Measurements from ENCODE around the gene SLC43A2.

SLC43A2 gene

DNA sequence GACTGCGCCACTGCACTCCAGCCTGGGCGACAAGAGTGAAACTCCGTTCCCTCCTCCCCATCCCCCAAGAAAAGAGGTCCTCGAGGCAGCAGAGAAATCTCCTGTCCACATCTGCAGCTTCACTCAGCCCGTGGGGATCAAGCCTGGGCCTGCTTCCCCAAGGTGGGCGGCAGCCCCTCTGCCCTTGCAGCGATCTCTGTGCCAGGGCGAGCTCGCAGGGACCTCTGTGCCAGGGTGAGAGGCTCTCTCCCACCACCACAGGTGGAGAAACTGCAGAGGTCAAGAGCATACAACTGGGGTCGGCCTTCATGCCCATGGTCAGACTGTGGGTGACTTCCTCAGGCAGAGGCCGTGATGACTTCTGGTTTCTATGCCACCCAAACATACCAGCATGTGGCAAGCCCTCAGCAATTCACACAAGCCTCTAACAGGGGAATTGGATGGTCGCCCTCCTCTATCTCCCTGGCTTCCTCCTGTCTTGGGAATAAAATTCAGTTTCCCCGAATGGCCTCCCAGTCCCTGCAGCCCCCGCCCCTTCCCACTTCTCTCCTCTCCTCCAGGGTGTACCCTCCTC, 5.5 kb downstream of the SLC43A2 start:
- no peak for DNase-seq (ENCODE audit: low spot score)

DNA sequence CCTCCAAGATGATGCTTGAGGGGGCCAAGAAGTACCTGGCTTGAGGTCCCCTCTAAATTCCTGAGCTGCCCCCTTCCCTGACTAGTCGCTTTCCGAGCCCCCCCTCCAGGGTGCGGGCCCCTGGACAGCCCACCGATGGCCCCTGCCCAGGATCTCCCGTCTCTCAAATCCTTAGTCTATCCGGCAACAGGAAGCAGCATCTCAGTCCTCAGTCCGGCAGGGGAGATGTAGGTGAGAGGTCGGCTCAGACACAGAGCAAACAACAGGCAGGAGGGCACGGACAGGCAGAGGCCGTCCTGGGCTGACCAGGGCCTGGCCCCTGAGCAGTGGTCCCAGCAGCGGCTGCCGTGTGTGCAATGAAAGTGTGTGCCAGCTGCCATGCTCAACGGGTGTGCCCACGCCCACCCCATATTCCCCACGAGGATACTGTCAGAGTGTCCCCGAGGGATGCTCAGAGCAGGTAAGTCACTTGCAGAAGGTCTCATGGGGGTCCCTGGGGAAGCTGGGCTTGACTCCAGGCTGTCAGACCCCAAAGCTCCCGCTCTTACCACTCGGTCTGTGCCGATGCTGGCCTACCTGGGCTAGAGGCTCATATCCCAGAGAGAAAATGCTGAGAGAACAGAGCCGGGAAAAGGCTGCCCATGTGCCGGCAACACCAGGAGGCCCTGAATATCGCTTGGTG, 7.2 kb downstream of the SLC43A2 start:
- no peak for DNase-seq (ENCODE audit: low spot score)

DNA sequence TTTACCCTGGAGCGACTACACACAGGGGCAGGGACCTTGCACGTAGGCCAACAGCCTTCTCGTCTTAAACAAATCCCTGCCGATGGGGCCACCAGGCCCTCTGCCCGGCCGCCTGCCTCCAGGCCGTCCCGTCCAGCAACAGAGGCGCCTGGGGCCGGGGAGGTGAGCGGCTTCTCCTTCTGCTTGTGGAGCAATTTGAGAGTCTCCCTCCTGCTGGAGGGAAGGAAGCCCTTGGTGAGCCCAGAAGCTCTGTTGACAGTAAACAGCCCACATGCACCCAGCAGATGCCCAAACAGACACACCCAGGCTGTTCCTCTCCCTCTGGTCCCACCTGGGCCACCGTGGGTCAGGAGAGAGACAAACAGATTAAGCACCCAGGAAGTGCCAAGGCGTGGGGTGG, 8.1 kb downstream of the SLC43A2 start:
- no peak for DNase-seq (ENCODE audit: low spot score)

DNA sequence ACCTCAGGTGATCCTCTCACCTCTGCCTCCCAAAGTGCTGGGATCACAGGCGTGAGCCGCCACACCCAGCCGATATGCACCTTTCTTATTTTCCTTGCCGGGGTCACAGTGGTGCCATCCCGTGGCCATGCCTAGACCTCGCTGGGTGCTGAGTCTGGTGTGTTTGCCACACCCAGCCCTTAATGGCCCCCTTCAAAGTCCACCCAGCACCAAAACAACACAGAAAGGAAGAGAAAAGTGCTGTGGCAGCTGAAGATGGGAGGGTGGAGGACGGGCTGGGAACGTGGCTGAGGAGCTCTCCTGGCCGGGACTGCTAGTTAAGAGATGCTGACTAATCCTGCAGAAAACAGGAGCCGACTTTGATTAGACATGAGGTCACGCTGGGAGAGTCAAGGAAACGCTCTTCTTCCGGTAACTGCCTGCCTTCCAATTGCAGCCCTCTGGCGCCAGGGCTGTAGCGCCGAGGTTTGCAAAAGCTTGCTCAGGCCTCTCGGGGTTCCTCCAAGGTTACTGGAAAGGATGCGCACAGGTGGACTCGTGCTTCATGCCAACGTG, 10.9 kb downstream of the SLC43A2 start:
- no peak for DNase-seq (ENCODE audit: low spot score)

DNA sequence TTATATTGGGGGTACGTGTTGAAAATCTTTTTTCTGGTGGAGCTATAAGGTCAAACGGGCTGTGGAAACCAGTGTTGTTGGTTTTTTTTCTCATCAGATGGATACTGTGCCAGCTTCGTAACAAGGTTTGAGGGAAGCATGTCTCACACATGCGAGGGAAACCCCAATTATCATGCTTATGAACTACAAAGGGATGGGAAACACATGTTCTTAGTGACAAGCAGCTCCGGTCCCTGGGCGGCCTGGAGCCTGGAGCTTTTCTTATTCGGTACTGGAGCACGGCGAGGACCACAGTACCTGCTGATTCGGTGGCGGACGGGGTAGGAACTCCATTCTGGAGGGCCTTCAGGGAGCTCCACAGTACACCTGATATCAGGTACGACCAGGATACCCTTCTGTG, 12.5 kb downstream of the SLC43A2 start:
- DNase-seq (ENCODE audit: low spot score): no peak

DNA sequence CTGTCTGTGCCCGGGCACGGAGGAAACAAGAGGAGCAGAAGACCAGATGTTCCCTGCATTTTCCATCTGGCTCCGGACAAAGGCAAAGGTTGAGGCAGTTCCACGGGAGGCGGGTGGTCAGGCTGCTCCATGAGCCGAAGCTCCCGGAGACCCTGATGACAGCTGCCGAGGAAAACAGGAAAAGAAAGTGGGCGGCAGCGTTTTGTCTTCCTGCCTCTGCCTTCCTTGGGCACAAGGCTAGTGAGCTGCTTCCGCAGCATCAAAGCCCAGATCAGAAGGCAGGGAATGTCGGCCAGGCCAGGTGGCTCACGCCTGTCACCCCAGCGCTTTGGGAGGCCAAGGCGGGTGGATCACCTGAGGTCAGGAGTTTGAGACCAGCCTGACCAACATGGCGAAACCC, 16.2 kb downstream of the SLC43A2 start:
- DNase-seq (ENCODE audit: low spot score): no peak

DNA sequence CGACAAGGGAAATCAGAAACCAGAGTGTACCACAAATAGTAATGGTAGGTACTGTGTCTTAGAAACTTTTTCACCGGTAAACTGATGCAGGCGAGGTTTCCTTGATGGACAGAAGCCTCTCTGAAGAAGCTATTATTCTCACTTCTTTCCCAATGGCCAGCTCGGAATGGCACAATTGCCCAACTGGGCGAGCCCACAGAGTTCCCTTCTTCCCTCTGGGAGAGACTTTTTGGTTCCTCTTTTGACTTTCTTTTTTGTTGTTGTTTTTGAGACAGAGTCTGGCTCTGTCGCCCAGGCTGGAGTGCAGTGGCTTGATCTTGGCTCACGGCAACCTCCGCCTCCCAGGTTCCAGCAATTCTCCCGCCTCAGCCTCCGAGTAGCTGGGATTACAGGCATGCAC, 16.9 kb downstream of the SLC43A2 start:
- no peak for DNase-seq (ENCODE audit: low spot score)

DNA sequence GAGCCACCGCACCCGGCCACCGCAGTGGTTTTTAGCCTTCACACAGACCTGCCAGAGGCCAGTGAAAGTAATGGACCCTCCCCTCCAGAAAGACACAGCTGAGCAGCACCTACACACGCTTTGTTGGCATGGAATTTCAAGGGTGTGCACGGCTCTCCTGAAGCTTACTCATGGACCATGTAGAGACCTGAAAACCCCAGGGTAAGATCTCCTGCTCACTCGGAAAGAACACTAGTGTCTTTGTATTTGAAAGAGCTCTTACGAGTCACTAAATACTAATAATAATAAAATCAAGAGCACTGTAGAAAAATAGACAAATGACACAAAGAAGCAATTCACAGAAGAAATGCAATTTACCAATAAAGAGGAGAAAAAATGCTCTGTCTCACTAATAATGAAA, 20.0 kb downstream of the SLC43A2 start:
- DNase-seq (ENCODE audit: low spot score): no peak

DNA sequence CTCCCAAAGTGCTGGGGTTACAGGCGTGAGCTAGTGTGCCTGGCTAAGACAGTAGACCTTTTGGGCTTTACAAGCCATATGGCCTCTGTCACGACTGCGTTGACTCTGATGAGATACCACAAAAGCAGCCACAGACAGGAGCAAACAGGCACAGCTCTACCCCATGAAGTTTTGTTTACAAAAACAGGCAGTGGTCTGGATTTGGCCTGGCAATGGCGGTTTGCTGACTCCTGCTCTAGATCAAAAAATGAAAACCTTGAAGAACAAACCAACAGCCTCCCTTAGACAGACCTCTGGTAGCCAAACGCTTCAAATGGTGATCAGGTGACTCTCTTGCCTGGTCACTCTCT, 20.7 kb downstream of the SLC43A2 start:
- no peak for DNase-seq (ENCODE audit: low spot score)

DNA sequence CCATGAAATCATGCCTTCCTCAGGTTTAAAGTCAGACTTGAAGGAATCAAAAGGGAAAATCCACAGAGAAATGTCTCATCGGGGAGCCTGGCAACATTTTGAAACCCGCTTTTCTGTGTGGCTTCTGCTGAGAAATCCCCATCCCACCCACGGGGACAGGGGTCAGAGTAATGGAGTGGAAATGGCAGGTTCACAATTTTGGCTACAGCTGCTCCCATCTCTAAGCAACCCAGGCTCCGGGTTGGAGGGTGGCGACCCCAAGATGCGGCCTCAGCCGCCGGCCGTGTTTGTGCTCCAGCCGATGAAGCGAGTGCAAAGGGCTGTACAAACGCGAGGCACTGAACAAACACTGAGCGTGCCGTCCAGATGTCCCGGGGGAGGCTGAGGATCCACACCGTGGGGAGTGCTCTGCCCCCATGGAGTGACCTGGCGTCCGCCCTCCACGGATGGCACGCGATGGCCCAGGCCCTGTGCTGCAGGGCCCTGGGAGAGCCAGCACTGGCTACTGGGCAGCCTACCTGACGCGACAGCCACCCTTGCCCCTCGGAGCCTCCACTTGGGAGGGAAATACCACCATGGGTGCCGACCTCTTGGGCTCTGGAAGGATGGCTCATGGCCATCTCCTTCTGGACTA, 22.2 kb downstream of the SLC43A2 start:
- no peak for DNase-seq (ENCODE audit: low spot score)

DNA sequence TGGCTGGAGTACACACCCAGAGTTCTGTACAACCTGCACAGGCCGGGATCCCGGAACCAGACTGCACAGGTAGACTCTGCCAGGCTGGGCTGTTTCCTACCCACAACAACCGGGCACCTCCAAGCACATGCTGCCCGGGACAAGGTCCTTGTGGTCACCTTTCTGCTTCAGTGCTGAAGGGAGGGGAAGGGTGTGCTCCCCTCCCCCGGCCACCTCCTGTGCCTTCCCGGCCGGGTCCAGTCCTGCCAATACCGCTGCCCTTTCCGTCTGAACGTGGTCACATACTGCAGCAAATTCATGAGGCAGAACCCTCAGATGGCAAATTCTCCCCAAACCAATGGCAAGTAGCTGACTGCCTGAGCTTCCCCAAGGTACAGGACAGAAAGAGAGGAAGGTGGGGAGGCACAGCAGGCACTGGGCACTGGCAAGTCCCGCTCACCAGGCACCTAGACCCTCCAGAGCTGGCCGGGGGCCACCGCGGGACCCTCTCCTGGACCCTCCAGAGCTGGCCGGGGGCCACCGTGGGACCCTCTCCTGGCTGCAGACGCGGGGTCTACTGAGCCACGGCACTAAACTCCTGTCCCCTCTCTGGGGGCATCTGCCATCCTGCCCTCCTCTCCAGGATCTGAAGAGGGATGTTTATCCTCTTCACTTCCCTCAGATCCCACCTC, 22.8 kb downstream of the SLC43A2 start:
- no peak for DNase-seq (ENCODE audit: low spot score)

DNA sequence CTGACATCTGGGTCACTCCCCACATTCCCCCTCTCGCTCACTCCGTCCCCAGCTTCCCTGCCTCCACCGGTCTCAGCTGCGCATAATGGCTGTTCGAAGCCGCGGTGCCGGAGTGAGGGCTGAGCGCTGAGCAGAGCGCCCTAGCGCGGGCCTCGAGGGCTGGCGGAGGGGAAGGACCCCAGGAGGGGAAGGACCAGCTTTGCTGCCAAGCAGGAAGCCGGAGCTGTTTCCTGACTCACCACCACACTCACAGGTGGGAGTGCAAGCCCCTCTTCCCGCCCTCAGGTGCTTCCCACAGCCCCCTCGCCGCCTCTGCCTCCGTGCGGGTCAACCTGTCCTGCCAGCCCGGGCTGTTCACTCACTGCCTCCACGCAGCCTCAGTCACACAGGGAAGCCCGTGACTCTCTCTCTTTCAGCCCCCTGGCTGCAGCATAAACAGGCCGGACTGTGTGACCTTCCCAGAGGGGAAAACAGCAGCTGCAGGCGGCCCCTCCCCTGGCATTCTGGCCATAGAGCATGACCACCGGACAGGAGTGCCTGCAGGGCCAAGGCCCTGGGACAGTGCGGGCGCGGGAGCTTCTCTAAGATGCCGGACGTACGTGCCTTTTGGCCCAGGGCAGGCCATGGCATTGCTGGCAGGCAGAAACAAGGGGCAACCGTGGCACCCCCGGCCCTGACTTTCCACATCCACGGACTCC, 23.7 kb downstream of the SLC43A2 start:
- no peak for DNase-seq (ENCODE audit: low spot score)

DNA sequence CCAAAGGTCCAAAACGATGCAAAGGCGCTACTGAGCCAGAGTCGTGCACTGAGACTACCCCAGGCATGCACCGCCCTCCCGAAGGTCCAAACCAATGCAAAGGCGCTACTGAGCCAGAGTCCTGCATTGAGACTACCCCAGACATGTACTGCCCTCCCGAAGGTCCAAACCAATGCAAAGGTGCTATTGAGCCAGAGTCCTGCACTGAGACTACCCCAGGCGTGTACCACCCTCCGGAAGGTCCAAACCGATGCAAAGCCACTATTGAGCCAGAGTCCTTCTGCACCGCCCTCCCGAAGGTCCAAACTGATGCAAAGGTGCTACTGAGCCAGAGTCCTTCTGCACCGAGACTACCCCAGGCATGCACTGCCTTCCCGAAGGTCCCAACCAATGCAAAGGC, 27.1 kb downstream of the SLC43A2 start:
- no peak for DNase-seq (ENCODE audit: low spot score)

DNA sequence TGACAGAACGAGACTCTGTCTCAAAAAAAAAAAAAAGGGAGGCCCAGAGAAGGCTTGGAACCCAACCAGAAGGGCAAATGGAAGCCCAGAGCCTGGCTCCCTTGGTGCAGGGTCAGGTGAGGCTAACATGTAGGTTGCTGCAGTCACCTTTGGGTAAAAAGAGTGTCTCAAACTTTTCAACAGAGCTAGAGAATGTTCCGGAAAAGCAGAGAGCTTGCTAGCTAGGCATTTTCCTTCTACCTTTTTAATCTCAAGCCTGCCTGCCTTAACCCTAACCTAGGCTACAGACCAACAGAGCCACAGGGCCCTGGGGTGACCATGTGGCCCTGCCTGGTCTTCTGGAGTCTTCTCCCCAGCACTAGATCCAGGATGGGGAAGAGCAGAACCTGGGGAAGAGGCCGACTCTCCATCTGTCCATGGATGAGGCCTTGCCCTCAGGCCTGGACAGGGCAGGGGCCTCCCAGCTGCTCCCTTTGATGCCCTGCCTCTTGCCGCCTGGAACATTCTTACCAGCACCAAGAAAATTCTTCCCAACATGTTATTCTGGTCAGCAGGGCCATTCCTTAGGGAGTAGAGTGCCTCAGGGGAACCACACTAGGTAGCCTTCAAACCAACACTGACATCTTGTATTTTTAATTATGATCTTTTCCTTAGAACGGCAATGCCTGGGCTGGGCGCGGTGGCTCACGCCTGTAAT, 30.1 kb downstream of the SLC43A2 start:
- DNase-seq (ENCODE audit: low spot score): no peak

DNA sequence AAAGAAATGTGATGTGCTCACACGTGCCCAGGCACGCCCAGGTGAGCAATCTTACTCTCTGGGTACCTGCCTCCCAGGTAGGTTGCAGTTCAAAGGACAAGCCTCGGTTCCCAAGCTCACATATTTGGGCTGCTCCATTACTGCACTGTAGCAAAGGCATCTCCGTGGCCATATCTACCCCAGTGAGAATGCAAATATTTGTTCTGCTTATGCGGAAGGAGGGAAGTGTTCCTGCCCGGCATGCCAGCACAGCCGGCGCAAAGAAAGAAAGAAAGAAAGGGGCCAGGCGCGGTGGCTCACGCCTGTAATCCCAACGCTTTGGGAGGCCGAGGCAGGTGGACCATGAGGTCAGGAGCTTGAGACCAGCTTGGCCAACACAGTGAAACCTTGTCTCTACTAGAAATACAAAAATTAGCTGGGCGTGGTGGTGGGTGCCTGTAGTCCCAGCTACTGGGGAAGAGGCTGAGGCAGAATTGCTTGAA, 30.7 kb downstream of the SLC43A2 start:
- no peak for DNase-seq (ENCODE audit: low spot score)

DNA sequence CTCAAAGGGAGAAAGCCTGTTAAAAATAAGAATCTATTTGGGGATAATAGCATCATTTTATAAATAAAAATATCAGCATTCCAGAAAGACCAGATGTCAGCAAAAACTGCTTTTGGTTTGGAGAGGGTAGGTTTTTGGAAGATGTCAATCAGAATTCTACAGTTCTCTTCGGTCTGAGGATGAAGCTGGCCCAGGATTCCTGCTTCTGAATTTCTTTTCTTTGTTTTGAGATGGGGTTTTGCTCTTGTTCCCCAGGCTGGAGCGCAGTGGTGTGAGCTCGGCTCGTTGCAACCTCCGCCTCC, 35.1 kb downstream of the SLC43A2 start:
- no peak for DNase-seq (ENCODE audit: low spot score)

DNA sequence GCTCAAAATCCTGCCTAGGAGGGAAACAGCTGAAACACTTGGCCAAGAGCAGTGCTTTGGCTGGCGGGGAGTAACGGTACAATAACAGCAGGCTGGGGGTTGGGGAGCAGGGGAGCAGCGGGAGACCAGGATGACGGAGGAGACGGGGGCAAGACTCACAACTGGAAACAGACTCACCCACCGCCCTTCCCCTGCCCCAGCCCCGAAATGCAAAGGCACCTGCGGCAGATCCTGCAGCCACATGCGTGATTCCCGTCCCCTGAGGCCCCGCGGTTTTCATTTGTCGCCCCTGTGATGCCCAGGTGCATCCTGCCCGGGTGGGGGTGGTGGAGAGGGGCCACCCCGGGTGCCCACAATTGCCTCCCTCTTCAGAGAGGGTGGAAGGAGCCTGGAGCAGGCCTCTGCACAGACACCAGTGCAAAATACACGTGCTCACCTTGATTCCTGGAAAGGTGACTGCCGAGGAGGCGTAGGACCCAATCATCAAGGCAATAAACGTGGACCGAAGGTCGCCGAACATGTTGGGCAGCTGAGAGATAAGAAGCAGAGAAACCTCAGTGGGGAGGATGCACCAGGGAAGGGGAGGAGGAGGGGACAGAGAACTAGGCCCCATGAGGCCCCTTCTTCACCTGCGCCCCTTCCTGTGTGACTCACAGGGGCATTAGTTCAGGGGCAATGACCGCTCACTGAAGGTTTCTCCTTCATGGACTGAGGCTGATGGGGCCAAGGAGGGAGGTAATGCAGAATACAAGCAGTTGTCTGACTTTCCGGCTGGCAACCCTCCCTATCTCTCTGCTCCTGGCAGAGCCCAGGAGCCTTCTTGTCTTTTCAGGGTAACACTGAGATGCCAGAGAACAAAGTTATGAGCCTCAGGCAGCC, 35.6 kb downstream of the SLC43A2 start:
- DNase-seq (ENCODE audit: low spot score): no peak

DNA sequence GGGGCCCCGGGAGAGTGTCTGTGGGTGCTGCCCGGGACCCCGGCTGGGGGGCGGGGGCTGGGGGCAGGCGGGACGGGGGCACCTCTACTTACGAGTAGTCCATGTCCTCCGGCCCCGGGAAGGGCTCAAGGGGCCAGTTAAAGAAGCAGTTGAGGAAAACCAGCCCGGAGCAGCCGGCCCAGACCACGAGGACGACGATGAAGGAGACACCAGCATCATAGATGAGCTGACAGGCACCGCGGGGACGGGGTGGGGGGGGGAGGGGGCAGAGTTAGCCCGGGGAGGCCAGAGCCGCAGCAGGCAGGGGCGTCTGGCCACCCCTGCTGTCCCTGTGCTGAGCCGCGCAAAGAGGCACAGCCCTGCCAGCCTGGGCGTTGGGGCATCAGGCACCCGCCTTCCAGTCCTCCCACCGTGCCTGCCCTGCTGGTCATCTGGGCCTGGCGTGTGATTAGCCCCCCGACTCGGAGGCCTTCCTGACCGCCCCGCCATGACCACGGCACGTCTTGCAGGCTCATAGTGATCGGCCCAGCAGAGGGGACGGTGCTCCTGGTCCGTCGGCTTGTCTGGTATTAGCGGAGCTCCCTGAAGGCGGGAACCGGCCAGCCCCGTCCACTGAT, 37.1 kb downstream of the SLC43A2 start:
- DNase-seq (ENCODE audit: low spot score): no peak

DNA sequence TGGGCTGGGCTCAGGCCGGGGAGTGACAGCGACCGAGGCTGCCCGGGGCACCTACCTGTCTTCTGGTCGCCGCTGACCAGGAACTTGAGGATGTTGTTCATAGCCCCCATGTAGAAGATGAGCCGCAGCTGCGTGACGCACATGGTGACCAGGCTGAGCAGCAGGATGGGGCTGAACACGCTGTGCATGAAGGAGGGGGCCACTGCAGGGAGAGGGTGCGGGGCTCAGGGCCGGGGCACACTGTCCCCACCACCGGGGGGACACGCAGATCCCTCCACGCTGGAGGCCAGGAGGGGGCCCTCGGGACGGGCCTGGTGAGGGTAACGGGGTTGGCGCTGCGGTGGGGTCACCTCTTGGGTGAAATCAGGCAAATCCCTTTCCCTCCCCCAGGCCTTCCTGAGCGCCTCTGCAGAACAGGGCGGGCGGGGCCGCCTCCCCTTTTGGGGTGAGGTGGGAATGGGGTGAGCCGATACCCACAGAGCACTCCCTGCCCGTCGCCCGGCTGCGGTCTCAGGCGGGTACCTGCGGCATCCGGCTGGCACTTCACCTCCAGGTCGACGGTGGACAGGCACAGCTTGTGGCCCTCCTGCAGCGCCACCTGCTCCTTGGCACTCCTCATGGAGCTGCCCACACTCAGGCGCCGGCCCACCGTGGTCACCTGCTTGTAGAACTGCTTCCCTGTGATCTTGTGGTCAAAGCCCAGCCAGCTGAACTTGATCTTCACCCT, 37.7 kb downstream of the SLC43A2 start:
- no peak for DNase-seq (ENCODE audit: low spot score)
